Measurements from ENCODE around the gene SLC15A4.

- TF ChIP-seq CTCF (conservative IDR thresholded peaks at IDR 0.05) (no peak), EZH2 (IDR thresholded peaks at IDR 0.05; ENCODE audit: low read depth) (no peak)
These were observed 4.0 kb upstream of the SLC15A4 start for GRCh38 chr12:128827724-128828123.
